ENCODE data around the gene KCNMB2. TPM values are rescaled to one million over a fixed set of nuclear protein-coding genes. Genes with fewer than 3 reads are reported as not detected.
A peak's percentile ranks its signal among the peaks of the same experiment; 100 is the strongest.

The KCNMB2 gene
- total and polyA plus RNA-seq, 8 donors: 0.69 to 38.0 (median 2.3) TPM

GRCh38 chr3:178794711-178795110 lies 258.5 kb downstream of the KCNMB2 start:
- no peak overlapping the region for H3K27ac ChIP-seq
- H3K36me3 ChIP-seq: no peaks in the 10 kb centered on the region
- TF ChIP-seq CTCF (IDR thresholded peaks at IDR 0.05): no peak
- intact Hi-C loops (cut with DNase I): no loop called here
- H3K9me3 ChIP-seq: no peaks in the 10 kb centered on the region
- no peaks in the 10 kb centered on the region for H3K27me3 ChIP-seq
- DNase-seq: no peak
- FAIRE-seq: no peak
- no peaks in the 10 kb centered on the region for H3K4me1 ChIP-seq
- no peak for ATAC-seq
- no peak overlapping the region for H3K4me3 ChIP-seq

- Histone ChIP-seq H3K4me3 (no peak overlapping the region), H3K27ac (no peak overlapping the region), H3K9me3 (no peaks in the 10 kb centered on the region), H3K27me3 (no peaks in the 10 kb centered on the region), H3K4me1 (no peaks in the 10 kb centered on the region), H3K36me3 (no peaks in the 10 kb centered on the region)
- intact Hi-C loops (cut with DNase I): no loop called here
- WGBS, 2 donors: 57 to 65% methylated on average over 2 of the region's 2 CpGs
- DNase-seq (no peak), FAIRE-seq (no peak), ATAC-seq (no peak)
- no peak for TF ChIP-seq CTCF (IDR thresholded peaks at IDR 0.05)
These were observed 259.1 kb downstream of the KCNMB2 start for GRCh38 chr3:178795349-178795748.

DNA sequence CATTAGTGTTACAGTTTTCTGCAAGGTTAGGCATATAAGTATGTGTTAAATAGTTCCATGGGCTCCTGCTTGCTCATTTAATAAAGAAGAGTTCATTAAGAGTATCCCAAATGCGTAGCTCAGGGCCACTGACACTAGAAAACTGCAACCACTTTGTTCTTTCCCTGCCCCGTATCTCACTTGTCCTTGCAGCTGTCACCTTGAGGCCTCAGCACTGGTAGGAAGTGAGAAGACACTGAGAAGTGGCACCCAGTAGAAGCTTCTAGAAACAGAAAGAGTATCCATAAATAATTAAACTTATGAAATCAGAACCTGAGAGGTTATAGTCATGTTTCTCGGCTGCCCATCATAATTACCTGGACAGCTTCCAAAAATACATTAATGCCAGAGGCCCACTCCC lies 266.0 kb downstream of the KCNMB2 start:
- Histone ChIP-seq H3K27me3 (no peaks in the 10 kb centered on the region), H3K4me1 (no peaks in the 10 kb centered on the region), H3K9me3 (no peaks in the 10 kb centered on the region), H3K4me3 (no peak overlapping the region), H3K36me3 (no peaks in the 10 kb centered on the region), H3K27ac (no peak overlapping the region)
- FAIRE-seq (no peak), ATAC-seq (no peak), DNase-seq (no peak)
- no peak for TF ChIP-seq CTCF (IDR thresholded peaks at IDR 0.05)
- WGBS, 2 donors: 75 to 79% methylated on average over 3 of the region's 3 CpGs
- intact Hi-C loops (cut with DNase I): no loop called here

DNA sequence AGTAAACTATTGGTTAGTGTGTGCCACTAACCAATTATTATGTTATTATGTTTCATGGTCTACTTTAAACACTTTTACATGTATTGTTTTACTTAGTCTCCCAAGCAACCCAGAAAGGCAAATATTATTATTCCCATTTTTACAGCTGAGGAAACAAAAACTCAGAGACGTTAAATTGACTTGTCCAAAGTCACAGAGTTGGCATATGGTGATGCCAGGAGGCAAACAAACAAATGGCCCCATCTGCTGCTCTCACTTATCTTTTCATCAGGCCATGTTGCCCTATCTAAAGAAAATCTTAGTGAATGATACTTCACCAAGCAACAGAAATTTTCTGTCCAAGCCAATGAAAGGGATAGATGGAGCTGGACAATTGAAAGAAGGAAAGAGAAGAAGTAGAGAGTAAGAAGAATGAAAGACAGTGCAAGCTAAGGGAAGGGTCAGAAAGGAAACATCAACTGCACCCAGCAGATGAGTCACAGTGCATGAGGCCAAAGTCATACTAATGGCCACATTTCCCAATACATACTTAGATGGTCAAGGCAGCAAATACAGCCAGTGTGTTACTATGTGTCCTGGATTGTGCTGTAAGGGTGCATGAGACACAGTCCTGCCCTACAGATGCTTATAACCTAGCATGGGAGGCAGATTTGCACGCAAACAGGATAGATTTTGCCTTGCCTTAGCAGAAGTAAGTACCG lies 266.9 kb downstream of the KCNMB2 start:
- peak in 2 of 4 donors; percentile 34 to 72 for ATAC-seq
- no peak for TF ChIP-seq CTCF (IDR thresholded peaks at IDR 0.05)
- H3K27me3 ChIP-seq: no peaks in the 10 kb centered on the region
- DNase-seq: no peak
- H3K36me3 ChIP-seq: no peaks in the 10 kb centered on the region
- H3K27ac ChIP-seq: no peak overlapping the region
- 69 to 83% methylated on average over 3 of the region's 3 CpGs for WGBS, 2 donors
- H3K9me3 ChIP-seq: no peaks in the 10 kb centered on the region
- no peak for FAIRE-seq
- no peaks in the 10 kb centered on the region for H3K4me1 ChIP-seq
- intact Hi-C loops (cut with DNase I): no loop called here
- H3K4me3 ChIP-seq: no peak overlapping the region

DNA sequence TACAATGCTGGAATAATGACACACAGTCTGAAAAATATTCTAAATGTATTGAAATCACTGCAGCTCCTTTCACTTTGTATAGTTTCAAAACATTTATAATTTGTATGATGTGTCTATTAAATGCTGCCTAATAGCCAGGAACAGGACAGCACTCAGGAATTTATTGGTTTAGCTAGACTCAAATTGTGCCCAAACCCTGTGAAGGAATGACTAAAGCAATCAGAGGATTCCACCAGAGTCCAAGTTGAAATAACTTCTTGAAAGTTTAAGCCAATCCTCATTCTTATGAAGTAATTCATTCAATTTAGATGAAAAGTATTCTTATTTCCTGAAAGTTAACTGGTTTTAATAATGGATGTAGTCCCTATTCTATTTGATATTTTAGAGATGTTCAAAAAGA lies 268.4 kb downstream of the KCNMB2 start:
- TF ChIP-seq CTCF (IDR thresholded peaks at IDR 0.05): no peak
- no peak for DNase-seq
- ATAC-seq: no peak
- FAIRE-seq: no peak
- Histone ChIP-seq H3K27ac (no peak overlapping the region), H3K4me3 (no peak overlapping the region), H3K36me3 (no peaks in the 10 kb centered on the region), H3K4me1 (no peaks in the 10 kb centered on the region), H3K9me3 (no peaks in the 10 kb centered on the region), H3K27me3 (no peaks in the 10 kb centered on the region)
- intact Hi-C loops (cut with DNase I): no loop called here
